ENCODE measurements around the gene HIGD1A.

The HIGD1A gene

DNA sequence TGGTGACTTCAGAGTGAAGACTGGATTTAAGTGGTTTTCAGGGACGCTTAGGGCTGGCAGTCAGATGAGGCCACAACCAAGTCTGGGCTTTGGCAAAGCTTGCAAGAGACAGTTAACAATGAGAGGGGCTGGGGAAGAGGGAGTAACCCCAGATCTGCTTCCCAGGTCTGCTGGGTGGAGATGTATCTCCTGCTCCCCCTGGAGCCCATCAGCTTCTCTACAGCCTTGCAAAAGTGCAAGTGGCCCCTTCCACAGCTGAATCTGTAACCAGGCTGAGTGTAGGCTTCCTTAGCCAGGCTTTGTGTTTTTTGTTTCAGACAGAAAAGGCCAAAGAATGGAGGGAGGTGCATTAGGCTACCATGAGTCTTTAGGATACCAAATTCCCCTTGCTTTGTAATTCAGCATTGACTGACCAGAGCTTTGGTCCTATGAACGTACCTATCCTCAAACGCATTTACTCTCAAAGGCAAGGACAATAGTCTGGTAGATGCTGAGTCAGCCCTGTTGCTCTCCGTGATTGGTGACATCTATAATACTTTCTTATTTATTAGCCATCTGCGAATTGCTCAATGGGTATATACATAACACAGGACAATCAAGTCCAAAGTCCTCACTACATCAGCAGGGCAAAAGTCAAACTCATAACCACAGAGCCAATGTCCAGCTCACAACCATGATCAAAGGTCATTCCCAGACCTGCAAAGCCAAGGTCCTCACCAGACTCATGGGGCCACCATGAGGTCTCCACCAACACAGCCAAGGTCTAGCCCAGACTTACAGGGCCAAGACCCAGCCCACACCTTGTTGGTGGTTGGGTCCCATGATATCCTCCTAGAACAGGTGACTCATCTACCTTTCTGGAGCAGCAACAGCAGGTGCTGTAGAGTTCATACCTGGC, 48.4 kb downstream of the HIGD1A start:
- peak; percentile 50 for DNase-seq (ENCODE audit: low read depth, low spot score)

DNA sequence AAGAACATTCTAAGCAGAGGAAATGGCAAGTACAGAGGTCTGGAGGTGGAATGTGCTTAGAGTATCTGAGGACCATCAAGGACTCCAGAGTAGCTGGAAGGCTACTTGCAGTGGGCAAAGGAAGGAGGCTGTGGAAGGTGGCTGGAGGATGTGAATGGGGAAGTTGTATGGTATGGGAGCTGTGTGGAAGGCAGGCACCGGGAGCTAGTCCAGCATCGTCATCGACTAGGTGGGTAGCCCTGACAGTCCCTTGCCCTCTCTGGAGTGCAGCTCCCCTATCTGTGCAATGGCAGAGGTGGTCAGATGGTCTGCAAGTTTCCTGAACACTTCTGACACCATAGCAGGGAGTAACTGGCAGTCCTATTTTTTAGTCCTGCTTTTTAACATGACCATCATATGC, 50.5 kb downstream of the HIGD1A start:
- no peak for DNase-seq (ENCODE audit: low read depth, low spot score)

DNA sequence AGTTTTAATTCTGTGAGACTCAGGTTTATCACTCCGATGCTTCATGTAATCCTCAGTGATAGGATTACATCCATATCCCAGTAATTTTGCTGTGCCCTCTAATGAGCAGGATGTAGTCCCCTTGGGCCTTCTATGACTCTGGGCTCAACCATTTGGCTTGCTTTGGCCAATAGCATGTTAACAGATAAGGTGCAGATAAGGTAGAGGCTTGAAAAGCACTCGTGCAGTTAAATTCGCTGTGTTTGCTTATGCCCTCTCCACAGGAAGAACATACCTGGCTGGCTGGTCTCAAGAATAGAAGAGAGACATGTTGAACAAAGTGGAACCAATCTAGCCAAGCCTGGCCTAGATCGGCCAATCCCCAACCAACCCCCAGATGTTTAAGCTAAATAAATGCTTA, 51.3 kb downstream of the HIGD1A start:
- DNase-seq (ENCODE audit: low read depth, low spot score): no peak

DNA sequence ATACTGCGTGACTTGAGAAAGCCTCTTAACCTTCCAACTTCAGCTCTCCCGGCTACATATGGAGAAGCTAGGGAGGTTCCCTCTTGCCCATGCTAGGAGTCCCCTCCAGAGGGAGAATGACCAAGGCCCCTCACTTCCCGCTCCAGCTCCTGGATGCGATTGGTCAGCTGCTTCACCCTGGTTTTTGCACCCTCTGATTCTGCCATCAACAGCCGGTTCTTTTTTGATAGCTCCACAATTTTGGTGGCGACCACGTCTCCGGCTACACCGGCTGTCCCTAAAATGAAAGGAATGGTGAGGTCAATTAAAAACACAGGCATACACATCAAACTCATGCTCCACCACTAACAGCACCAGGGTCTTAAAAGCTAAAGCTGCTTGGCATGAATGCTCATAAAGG, 51.8 kb downstream of the HIGD1A start:
- no peak for DNase-seq (ENCODE audit: low read depth, low spot score)

DNA sequence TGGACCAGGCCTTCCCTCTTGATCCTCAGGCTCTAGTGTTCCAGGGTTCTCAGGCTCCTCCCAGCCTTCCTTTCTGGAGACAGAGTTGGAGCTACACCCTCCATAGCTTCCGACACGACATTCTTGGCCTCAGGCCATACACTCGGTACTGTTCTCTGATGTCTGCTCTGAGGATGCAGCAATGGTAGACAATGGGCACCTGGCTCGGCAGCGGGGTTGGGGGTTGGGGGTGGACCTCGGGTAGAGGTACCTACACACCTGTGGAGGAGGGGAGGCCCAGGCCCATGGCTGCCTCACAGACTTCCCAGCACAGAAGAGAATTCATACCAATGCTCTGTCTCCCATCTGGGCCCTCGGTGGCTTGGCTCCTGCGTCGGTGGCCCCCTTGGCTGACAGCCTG, 52.7 kb downstream of the HIGD1A start:
- DNase-seq (ENCODE audit: low read depth, low spot score): no peak

DNA sequence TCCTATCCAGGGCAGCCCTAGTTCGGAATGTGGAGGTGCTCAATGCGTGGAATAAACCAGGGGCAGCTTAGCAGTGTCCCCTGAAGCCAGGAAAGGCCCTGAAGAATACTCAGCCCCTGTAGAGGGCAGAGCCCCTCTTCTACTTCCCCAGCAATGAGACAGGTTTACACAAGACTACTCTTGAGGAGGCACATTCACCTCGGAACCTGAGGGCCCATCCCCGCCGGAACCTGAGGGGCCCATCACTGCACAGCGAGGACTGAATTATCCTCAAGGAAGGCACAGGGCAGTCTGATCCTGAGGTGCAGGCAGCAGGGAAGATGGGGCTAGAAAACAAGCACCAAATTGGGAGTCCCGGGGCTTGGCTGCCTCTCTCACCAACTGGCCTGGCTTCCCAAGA, 53.5 kb downstream of the HIGD1A start:
- DNase-seq (ENCODE audit: low read depth, low spot score): no peak

DNA sequence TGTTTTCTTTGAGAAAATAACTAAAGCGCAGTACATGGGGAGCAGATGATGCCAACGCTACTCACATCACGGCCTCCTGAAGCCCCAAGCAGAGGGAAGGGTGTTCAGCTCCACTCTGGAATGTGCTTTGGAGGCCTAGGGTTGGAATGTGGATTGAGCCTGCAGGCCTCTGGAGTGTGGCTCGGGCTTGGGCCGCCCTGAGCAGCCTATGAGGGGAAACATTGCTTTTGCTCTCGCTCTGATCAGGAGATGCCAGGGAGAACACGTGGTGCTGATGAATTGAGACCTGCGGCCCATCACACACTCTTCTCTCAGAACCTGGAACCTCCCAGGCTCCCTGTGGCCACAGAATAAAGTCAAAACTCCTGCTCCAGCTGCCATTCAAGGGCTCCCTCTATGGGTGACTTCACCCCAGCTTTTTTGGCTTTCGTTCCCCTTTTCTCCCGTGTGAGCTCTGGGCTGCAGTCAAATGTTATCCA, 54.5 kb downstream of the HIGD1A start:
- DNase-seq (ENCODE audit: low read depth, low spot score): peak; percentile 35

DNA sequence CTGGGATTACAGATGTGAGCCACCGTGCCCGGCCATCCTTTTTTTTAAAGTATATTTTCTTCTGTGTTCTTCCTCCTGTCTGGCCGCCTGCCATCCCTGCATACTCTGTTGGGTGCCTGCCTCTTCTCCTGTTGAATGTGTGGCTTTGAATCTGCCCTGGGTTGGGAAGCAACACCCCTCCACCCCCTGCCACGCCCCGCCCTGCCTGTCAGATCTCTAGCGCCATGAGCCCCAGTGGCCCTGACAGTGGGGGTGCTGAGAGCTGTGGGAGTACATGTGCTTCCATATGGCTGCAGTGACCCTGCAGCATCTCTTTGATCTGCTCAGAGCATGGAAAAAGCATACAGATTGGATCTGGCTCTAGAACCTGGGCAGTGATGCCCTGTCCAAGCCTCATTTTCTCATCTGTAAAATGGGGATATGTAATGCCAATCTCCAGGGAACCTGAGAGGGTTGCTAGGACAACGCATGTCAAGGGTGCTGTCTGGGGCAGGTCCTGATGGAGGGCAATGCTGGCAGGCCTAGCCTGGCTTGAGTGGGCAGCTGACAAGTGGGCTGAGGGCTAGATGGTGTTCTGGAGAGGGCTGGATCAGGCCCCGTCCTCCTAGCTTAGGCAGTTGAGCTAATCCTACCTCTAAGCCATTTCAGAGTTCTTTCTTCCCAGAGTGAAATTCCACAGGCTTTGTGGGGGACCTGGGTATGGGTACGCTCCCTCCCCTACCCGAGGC, 55.1 kb downstream of the HIGD1A start:
- no peak for DNase-seq (ENCODE audit: low read depth, low spot score)

DNA sequence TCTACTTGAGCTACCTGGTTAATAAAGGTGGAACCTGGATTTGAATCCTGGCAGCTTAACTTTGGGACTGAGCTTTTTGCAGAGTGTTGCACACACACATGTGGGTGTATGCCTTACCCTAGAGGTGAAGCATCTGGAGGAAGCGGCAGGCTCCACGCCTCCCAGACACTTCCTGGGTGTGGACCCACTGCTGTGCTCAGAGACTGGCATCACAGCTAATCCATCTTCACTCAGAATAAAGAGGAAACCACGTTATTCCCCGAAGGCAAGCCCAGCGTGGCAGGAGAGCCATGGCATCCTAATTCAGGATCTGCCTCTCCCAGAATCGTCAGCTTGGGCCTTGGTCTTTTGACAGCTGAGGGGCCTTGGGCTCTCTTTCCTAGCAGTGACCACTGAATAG, 56.7 kb downstream of the HIGD1A start:
- no peak for DNase-seq (ENCODE audit: low read depth, low spot score)

DNA sequence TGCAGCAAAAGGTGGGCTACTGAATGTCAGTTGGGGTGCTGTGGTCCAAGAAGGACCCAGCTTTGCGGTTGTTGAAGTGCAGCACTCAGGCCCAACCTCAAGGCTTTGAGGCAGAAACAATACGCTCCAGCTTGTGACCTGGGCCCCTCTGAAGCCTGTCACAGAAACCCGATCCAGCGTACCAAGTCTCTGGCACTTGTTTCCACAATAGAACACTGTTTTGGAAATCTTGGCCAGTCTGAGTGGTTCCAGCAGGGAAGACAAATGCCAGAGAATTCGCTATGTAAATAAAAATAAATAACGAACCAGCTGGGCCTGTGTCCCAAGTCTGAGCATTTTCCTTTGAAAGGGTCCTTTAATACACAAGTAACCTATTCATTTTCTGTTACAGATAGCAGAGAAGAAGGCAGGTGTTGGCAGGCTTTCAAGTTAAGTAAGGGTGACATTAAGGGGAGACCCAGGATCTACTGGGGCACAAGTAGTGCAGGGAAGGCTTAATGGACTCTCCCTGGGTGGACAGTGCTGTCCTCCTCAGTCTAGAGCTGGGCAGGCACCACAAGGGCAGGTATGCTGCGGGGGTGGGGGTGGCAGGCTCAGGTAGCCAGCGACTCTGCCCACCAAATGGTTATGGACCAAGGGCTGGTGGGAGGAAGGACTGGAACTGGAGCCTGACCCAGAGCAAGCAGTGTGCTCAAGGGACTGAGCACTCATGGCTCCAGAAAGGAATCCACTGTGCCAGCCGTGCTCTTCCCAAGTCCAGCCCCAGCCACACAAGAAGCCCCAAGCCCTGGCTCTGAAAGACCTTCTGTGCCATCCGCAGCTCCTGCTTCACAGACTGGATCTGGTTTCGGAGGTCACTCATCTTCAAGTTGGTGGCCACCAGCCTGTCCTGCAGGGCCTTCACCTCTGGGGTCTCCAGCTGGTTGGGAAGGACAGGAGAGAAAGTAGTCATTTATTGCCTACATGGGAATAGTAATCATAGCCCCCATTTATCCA, 57.5 kb downstream of the HIGD1A start:
- no peak for DNase-seq (ENCODE audit: low read depth, low spot score)

DNA sequence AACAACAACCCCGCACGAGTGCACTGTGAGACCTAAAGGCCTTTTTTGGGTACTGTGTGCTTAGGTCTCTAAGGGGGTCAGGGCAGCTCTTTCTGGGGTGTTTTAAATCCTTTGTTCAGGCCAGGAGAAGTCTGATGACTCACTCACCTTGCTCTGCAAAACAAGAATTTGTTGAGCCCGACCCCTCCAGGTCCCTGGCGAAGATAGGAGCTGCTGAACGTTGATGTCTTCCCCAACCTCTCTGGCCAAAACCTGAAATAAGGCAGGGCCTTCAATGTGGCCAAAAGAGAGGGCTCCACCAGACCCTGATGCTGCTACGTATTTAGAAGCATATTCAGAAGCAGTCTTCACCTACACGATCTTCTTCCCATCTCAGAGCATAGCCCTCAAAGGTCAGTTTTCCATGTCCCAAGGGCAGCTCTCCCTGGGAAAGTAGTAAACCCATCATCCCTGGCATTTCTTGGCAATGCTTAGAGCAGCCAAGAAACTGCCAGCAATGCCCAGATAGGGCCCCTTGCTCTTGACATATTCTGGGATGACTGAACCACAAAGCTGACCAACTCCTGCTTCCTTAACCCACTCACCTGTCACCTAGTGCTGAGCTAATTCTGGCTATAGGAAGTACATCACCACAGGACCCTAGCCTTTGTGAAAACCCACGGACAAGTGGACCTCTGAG, 58.4 kb downstream of the HIGD1A start:
- DNase-seq (ENCODE audit: low read depth, low spot score): no peak

DNA sequence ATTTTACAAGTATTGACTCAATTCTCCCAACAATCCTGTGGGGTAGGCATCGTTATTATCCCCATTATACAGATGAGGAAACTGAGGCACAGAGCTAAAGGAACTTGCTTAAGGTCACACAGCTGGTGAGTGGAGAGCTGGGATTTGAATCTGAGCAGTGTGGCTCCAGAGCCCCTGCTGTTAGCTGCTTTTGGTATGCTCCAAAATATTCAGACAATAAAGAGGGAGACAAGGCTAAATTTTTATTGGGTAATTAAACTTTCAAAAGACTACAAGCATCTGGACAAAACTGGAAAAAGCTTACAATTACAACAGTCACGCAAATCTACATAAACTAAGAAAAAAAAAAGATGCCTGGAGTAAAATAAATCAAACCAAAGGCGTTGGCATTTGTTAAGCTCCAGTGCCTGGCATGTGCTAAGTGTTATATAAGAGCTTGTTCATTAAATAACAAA, 59.0 kb downstream of the HIGD1A start:
- DNase-seq (ENCODE audit: low read depth, low spot score): no peak

DNA sequence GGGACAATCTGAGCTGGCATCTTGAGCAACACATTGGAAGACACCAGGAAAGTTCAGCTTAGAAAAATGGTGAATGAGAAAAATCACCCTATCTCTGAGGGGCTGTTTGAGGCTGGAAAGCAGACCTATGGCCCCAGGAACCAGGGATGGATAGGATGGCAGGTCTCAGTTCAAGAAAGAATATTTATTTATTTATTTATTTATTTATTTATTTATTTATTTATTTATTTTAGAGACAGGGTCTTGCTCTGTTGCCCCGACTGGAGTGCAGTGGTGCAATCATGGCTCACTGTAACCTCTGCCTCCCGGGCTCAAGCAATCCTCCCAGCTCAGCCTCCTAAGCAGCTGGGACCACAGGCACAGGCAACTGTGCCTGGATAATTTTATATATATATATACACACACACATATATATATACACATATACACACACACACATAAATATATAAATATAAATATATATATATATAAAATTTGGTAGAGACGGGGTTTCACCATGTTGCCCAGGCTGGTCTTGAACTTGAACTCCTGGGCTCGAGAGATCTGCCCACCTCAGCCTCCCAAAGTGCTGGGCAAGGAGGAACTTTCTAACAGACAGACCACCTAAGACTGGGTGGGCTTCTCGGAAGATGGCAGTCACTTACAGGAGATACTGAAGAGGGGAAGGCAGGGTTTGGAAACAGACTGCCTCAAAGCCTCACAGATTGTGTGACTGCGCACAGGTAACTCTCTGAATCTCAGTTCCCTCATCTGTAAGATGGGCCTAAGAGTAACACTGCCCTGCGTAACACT, 60.9 kb downstream of the HIGD1A start:
- DNase-seq (ENCODE audit: low read depth, low spot score): no peak

DNA sequence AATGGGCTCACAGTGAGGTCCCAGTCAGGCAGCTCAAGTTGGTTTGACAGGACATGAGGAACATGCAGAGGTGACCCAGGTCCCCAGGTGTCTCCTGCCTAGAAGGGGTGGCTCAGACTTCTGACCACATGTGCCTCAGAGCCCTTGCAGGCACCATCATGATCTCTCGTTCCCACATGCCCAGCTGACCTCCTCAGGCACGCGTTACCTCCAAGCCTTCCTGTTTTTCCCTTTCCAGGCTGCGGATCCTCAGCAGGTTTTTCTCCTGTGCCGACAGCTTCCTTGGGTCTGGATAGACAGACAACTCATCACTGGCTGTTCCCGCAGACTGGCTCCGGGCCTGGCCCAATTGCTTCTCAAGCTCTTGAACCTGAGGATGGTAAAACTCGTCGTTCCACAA, 61.6 kb downstream of the HIGD1A start:
- no peak for DNase-seq (ENCODE audit: low read depth, low spot score)

DNA sequence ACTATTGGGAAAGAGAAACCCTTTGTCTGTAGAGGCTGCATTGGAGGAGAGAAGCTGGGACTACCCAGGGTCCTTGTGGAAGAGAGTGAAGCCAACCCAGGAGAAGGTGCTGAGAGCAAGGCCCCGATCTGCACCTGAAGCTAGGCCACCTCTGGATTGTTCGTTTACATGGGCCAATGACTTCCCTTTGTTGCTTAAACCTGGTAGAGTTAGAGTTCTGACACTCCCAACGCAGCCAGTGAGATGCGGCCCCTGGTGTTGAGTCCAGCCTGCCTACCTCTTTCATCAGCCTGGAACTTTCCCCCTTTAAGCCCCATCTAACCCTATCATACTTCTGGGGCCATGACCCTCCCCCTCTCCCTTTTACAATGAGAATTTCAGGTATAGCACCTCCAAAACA, 62.0 kb downstream of the HIGD1A start:
- DNase-seq (ENCODE audit: low read depth, low spot score): no peak

DNA sequence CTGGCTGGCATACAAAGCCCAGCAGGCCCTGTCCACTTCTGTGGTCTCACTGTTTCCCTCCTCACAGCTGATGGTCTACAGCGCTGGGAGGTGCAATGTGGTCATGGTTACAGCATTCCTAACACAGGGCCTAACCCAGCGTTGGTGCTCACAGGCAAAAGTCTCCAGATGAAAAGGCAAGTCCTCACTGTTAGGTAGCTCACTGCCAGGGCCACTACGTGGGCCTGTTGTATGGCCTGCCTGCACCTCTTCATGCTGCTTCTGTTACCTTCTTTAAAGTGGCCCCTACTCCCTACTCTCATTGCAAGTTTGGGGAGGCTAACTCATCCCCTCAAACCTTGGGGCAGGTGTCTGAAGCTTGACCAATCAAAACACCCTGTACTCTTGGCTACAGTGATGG, 62.5 kb downstream of the HIGD1A start:
- no peak for DNase-seq (ENCODE audit: low read depth, low spot score)

DNA sequence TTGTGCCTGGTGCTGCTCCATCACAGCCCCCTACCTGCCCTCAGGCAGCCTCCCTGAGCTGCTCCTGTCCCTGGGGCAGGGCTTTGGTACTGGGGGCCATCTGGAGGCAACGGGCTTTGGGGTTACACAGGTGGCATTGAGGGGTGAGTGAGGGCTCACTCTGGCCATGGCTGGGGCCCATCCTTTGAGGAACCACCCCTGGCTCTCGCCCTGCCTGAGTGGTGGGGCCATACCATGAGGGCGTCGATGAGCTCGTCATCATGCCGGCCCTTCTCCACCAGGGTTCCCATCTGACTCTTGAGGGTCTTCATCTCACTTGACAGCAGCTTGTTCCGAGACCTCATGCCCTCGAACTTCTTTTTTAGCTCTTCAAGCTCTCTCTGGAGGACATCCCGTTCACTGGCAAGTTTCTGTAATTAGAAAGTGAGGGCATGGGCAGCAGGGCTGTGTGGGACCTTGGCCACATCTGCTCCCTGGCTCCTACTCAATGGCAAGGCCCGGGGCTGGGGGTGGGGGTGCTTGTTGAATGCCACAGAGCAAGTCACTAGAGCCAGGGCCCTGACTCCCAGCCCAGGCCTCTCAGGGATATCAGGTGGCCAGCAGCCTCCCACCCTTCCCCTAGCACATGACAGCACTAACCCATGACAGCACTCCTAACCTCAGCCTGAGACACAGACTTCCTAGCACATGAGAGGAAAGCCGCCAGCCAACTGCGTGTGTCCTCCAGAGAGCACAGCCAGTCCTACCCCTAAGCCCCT, 64.7 kb downstream of the HIGD1A start:
- no peak for DNase-seq (ENCODE audit: low read depth, low spot score)

DNA sequence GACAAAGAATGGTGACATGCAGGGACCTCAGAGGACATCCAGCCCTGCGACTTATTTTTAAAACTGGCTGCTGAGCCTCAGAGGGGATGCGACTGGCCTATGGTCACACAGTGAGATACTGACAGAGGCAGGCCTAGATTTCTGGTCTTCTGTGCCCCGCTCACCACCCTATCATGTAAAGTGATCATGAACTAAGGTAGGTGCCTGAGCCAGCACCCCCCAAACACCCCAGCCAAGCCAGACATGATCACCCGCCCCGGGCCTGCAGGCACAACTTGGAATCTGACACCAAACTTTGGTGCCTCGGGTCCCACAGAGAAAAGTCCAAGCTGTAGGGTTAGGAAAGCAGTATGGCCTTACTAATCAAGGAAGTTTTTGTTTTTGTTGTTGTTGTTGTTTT, 67.8 kb downstream of the HIGD1A start:
- DNase-seq (ENCODE audit: low read depth, low spot score): no peak

DNA sequence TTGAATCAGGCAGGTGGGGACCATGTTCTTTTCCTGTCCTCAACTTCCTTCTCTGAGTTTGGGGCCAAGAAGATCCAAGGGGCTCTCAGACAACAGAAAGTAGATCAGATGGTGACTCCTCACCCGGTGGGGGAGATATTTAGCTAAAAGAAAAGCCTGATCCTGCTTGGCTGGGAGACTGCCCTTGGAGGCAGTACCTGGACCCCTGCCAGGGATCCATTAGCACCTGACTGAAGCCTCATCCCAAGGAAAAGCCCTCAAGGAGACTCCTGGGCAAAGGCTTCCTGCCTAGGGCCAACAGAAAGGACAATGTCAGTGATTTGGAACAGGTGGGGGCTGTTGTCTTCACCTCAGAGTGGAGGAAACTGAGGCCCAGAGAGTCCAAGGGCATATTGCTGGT, 68.2 kb downstream of the HIGD1A start:
- no peak for DNase-seq (ENCODE audit: low read depth, low spot score)

DNA sequence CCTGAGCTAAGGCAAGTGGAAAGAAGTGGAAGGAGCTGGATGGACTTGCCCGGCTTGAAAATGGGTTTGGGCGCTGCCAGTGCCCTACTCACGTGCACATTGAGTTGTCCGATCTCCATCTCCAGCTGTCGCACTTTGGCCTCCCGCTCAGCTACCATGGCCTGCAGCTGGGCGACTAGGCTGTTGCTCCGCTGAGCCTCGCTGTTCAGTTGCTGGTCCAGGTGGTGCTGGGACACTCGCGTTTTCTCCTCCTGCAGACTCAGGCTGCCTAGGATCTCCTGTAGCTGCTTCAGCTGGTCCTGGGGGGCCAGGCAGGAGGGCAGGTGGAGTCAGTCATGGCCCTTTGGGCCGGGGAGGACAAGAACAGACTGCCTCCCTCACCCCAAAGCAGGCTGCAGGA, 68.7 kb downstream of the HIGD1A start:
- DNase-seq (ENCODE audit: low read depth, low spot score): no peak
